ENCODE measurements around the gene LRCH3.
"Not testable (repeated sequence)": the region's sequence is repeated elsewhere in the genome, so short reads cannot be mapped to it uniquely, and the experiment has no call there.

DNA sequence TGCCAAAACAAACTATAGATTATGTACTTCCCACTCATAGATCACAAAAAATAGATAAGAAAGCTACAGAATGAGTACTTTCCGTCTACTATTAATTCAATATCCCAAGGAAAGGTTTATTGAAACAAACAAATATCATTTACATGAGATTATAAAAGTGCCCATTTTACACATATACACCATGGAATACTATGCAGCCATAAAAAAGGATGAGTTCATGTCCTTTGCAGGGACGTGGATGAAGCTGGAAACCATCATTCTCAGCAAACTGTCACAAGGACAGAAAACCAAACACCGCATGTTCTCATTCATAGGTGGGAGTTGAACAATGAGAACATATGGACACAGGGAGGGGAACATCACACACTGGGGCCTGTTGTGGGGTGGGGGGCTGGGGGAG, 136.5 kb downstream of the LRCH3 start:
- TF ChIP-seq CTCF (conservative IDR thresholded peaks at IDR 0.05; ENCODE audit: low read depth, low read length); EZH2phosphoT487 (IDR thresholded peaks at IDR 0.05; ENCODE audit: borderline replicate concordance, low read length): not testable (repeated sequence)

Data from PC-3 (cell line).